Endothelial cell of umbilical vein (primary cell): ENCODE results near the gene MS4A15. TPM values are rescaled to one million over a fixed set of nuclear protein-coding genes. Genes with fewer than 3 reads are reported as not detected.

ENCODE experiments used
- BruUV-seq: library from RNA; stranded (reverse); fragments of 400-500 nt; replicated peaks from 2 replicates; lab custom pipeline; 2021; lab: Mats Ljungman, UMichigan
- CTCF ChIA-PET: fragments of 300-600, 350-600 bp; sonication (Branson Sonifier 250); formaldehyde crosslinking; loops from one replicate; lab custom pipeline; 2021; ENCODE audit warnings: antibody characterized with exemption, inconsistent platforms; lab: Charles Lee
- POLR2A ChIA-PET: fragments of 300-600, 350-600 bp; sonication (Branson Sonifier 250); formaldehyde crosslinking; loops from one replicate; lab custom pipeline; 2021; ENCODE audit warnings: antibody characterized with exemption, inconsistent platforms; lab: Charles Lee
- DNase-seq: peaks from one replicate; pipeline ENCODE4 v3.0.0-alpha.2; 2011; ENCODE audit warnings: low read depth, low spot score
- FAIRE-seq: peaks from 2 replicates; lab custom pipeline; 2011; peaks lifted over from hg19 to GRCh38; lab: Jason Lieb, UNC
- H2AFZ ChIP-seq: 2 replicates; pipeline ENCODE4 v1.6.0; 2012; ENCODE audit warnings: low read depth, low read length, control low read depth, inconsistent platforms
- H3K27ac ChIP-seq: 2 replicates; pipeline ENCODE4 v1.5.1; 2011; ENCODE audit warnings: low read depth, mild to moderate bottlenecking, control low read depth, low read length, moderate library complexity; ENCODE audit not compliant: insufficient read depth
- H3K27me3 ChIP-seq, 2 experiments: 2 replicates each; pipeline versions ENCODE4 v1.6.0 to v1.6.1; 2011; ENCODE audit warnings: low read length in 2 of 2, mixed read lengths in 1 of 2; ENCODE audit not compliant: control insufficient read depth in 2 of 2, insufficient read depth in 2 of 2
- H3K36me3 ChIP-seq, 2 experiments: 2 replicates in 1 of 2; 3 replicates in 1 of 2; pipeline ENCODE4 v1.5.1; 2011; ENCODE audit warnings: low read length in 2 of 2, mild to moderate bottlenecking in 1 of 2, moderate library complexity in 1 of 2; ENCODE audit not compliant: control insufficient read depth in 2 of 2, insufficient read depth in 2 of 2; ENCODE audit errors: extremely low read depth in 1 of 2
- H3K4me1 ChIP-seq: 3 replicates; pipeline ENCODE4 v1.5.1; 2011; ENCODE audit warnings: mild to moderate bottlenecking, low read length; ENCODE audit not compliant: control insufficient read depth, insufficient read depth; ENCODE audit errors: extremely low read depth
- H3K4me2 ChIP-seq: 2 replicates; pipeline ENCODE4 v1.6.1; 2011; ENCODE audit warnings: low read length, control low read depth, mixed read lengths; ENCODE audit not compliant: insufficient read depth
- H3K4me3 ChIP-seq, 3 experiments: fragments of 200-600 bp in 1 of 3; sonication (generic), shearing (Covaris generic) in 1 of 3; replicated peaks in 1 of 3; 2 replicates each; pipeline ENCODE4 v1.5.1; 2011 to 2016; ENCODE audit warnings: control low read depth in 3 of 3, low read length in 3 of 3, mild to moderate bottlenecking in 2 of 3, inconsistent platforms in 1 of 3, low read depth in 1 of 3, moderate library complexity in 1 of 3; ENCODE audit not compliant: insufficient read depth in 1 of 3
- H3K79me2 ChIP-seq: 2 replicates; pipeline ENCODE4 v1.6.0; 2012; ENCODE audit warnings: low read length, inconsistent platforms; ENCODE audit not compliant: control insufficient read depth, insufficient read depth
- H3K9ac ChIP-seq: replicated peaks from 2 replicates; pipeline ENCODE3; 2011; ENCODE audit warnings: low read length, control low read depth; ENCODE audit not compliant: insufficient read depth; ENCODE audit errors: extremely low read depth
- H3K9me1 ChIP-seq: replicated peaks from 3 replicates; pipeline ENCODE4 v1.6.0; 2011; ENCODE audit warnings: mild to moderate bottlenecking, low read length; ENCODE audit not compliant: control insufficient read depth, insufficient read depth; ENCODE audit errors: extremely low read depth
- H3K9me3 ChIP-seq: replicated peaks from 2 replicates; pipeline ENCODE4 v1.5.1; 2012; ENCODE audit warnings: low read length, inconsistent platforms; ENCODE audit not compliant: control insufficient read depth, insufficient read depth
- H4K20me1 ChIP-seq: replicated peaks from 2 replicates; pipeline ENCODE3; 2011; ENCODE audit warnings: mild to moderate bottlenecking, low read length; ENCODE audit not compliant: control insufficient read depth, insufficient read depth; ENCODE audit errors: extremely low read depth
- EZH2 ChIP-seq: IDR thresholded peaks from 2 replicates; pipeline ENCODE4 v1.6.1; 2012; ENCODE audit warnings: borderline replicate concordance, low read depth, mild to moderate bottlenecking, moderate library complexity, low read length, inconsistent platforms; ENCODE audit not compliant: severe bottlenecking
- FOS ChIP-seq: IDR thresholded peaks from 2 replicates; pipeline ENCODE4 v1.6.1; 2011; ENCODE audit warnings: mild to moderate bottlenecking, low read length, moderate library complexity, borderline replicate concordance; ENCODE audit not compliant: insufficient read depth
- GATA2 ChIP-seq: IDR thresholded peaks from 2 replicates; pipeline ENCODE4 v1.7.0; 2011; ENCODE audit warnings: low read depth, mild to moderate bottlenecking, moderate library complexity, mixed read lengths, low read length; ENCODE audit not compliant: insufficient read length, insufficient read depth
- JUN ChIP-seq: IDR thresholded peaks from 2 replicates; pipeline ENCODE4 v1.6.1; 2011; ENCODE audit warnings: borderline replicate concordance, low read depth; ENCODE audit not compliant: insufficient read length, insufficient read depth
- MYC ChIP-seq: IDR thresholded peaks from one replicate; pipeline ENCODE4 v1.6.1; 2011; ENCODE audit warnings: mild to moderate bottlenecking, low read depth, low read length
- POLR2A ChIP-seq: IDR thresholded peaks from 2 replicates; pipeline ENCODE4 v1.6.1; 2012; ENCODE audit warnings: low read depth, mild to moderate bottlenecking, control low read depth, low read length
- POLR2AphosphoS5 ChIP-seq: IDR thresholded peaks from 2 replicates; pipeline ENCODE4 v1.6.1; 2012; ENCODE audit warnings: low read depth, mild to moderate bottlenecking, control low read depth, low read length, moderate library complexity; ENCODE audit not compliant: insufficient read depth
- dilution Hi-C: fragments of 300-500 bp; cut with MboI; formaldehyde crosslinking; loops from one replicate; pipeline ENCODE4 v1.15.0; 2019; ENCODE audit warnings: low sequenced_read_pairs; ENCODE audit not compliant: extremely low pct_ligation_motif_present
- intact Hi-C: fragments of 100-400 bp; cut with micrococcal nuclease; formaldehyde crosslinking; loops from one replicate; pipeline ENCODE4 v1.10.0; 2022
- polyA plus RNA-seq, 4 experiments: library from polyadenylated mRNA; depleted of rRNA in 3 of 4; stranded (reverse) in 3 of 4; unstranded in 1 of 4; fragments of >200 nt; gene quantifications; 2 replicates each; pipeline versions ENCODE4 v1.2.1 to v1.2.3, GENCODE V29; 2011 to 2012; ENCODE audit warnings: missing spikeins in 1 of 4
- total RNA-seq: library from RNA; stranded (reverse); gene quantifications from 2 replicates; pipeline ENCODE4 v1.2.3, GENCODE V29; 2021
- TF ChIP-seq, protein P1 (sequence below): IDR thresholded peaks from 2 replicates; pipeline ENCODE4 v1.6.1; 2011; ENCODE audit not compliant: insufficient read depth, insufficient read length
- TF ChIP-seq, protein P2 (sequence below), 2 donors: IDR thresholded peaks; 1 replicate in 1 of 2; 2 replicates in 1 of 2; pipeline ENCODE4 v1.5.1; 2011; ENCODE audit warnings: low read length in 2 of 2, mild to moderate bottlenecking in 2 of 2, moderate library complexity in 2 of 2, control low read depth in 1 of 2, inconsistent platforms in 1 of 2, low read depth in 1 of 2; ENCODE audit not compliant: insufficient read depth in 1 of 2; ENCODE audit errors: extremely low read depth in 1 of 2

Gene MS4A15
- total and polyA plus RNA-seq, 2 donors (not counting 3 experiments of a cell fraction or from before 2014, with no cell fraction given), result not detected

DNA sequence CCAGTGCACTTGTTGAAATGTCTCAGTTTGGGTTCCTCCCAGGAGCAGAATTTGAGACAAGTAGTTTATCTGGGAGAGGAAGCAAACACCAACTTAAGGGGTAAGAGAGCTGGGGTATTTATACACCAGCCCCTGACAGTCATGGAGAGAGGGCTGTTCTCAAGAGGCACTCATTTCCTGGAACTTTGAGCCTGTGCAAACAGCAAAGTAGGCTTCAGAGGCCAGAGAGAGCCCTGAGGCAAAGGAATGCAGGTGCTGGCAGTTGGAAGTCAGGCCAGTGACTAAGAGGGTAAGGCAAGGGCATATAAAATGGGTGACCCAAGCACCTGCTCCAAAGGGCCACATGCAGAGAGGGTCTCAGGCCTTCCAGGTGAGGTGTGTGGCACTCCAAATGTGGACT is 16.1 kb upstream of the MS4A15 start:
- BruUV-seq, result no TSS peak
- Histone ChIP-seq H3K27ac (no peak overlapping the region), H3K79me2 (no peaks in the 10 kb centered on the region), H2AFZ (no peak overlapping the region), H3K9me3 (no peaks in the 10 kb centered on the region), H3K4me1 (no peaks in the 10 kb centered on the region), H3K36me3 (no peaks in the 10 kb centered on the region), H3K27me3 (peaks cover 0 to 4% of the 10 kb centered on the region in 2 experiments), H3K4me3 (no peak overlapping the region), H3K9ac (no peak overlapping the region), H4K20me1 (no peaks in the 10 kb centered on the region), H3K9me1 (no peaks in the 10 kb centered on the region), H3K4me2 (no peak overlapping the region)
- intact Hi-C loops (no loop called here), dilution Hi-C loops (no loop called here)
- FAIRE-seq (no peak), DNase-seq (no peak)
- TF ChIP-seq POLR2A (no peak), POLR2AphosphoS5 (no peak), GATA2 (no peak), EZH2 (no peak), MYC (no peak), FOS (no peak), JUN (no peak)
- TF ChIP-seq, protein P1, sequence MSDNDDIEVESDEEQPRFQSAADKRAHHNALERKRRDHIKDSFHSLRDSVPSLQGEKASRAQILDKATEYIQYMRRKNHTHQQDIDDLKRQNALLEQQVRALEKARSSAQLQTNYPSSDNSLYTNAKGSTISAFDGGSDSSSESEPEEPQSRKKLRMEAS, result no peak
- TF ChIP-seq, protein P2, sequence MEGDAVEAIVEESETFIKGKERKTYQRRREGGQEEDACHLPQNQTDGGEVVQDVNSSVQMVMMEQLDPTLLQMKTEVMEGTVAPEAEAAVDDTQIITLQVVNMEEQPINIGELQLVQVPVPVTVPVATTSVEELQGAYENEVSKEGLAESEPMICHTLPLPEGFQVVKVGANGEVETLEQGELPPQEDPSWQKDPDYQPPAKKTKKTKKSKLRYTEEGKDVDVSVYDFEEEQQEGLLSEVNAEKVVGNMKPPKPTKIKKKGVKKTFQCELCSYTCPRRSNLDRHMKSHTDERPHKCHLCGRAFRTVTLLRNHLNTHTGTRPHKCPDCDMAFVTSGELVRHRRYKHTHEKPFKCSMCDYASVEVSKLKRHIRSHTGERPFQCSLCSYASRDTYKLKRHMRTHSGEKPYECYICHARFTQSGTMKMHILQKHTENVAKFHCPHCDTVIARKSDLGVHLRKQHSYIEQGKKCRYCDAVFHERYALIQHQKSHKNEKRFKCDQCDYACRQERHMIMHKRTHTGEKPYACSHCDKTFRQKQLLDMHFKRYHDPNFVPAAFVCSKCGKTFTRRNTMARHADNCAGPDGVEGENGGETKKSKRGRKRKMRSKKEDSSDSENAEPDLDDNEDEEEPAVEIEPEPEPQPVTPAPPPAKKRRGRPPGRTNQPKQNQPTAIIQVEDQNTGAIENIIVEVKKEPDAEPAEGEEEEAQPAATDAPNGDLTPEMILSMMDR (IDR thresholded peaks at IDR 0.05; ENCODE audit: extremely low read depth in 1 of 2, insufficient read depth in 1 of 2, low read depth in 1 of 2, low read length in 2 of 2), result no peak
- POLR2A ChIA-PET, result no interaction called here
- CTCF ChIA-PET, result no interaction called here
